HG02973 (cell line): ENCODE results near the gene PLD5.
"Not testable (repeated sequence)": the region's sequence is repeated elsewhere in the genome, so short reads cannot be mapped to it uniquely, and the experiment has no call there.

Source experiments
- ATAC-seq: cut with Tn5 transposase; IDR thresholded peaks from one replicate; pipeline ENCODE4 v1.9.1; 2021; ENCODE audit warnings: moderate library complexity; ENCODE audit not compliant: unreplicated experiment

Gene PLD5

DNA sequence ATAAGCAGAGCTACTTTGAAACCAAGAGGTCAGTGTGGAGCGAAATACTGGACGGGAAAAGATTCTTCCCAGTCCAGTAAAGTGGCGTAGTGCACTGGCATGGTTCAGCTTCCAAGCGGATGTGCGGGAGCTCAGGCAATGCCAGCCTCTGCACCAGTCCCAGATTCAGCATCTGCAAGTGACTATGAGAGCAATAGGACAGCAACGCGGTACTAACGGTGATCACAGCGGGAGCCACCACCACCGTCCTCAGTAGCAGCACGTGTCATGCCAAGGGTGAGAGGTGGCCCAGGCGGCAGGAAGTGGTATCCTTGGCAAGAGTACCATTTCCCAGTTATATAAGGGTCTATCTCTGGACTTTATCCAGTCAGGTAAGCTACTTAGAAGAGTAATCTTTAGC lies 17.8 kb downstream of the PLD5 start:
- no peak for ATAC-seq

DNA sequence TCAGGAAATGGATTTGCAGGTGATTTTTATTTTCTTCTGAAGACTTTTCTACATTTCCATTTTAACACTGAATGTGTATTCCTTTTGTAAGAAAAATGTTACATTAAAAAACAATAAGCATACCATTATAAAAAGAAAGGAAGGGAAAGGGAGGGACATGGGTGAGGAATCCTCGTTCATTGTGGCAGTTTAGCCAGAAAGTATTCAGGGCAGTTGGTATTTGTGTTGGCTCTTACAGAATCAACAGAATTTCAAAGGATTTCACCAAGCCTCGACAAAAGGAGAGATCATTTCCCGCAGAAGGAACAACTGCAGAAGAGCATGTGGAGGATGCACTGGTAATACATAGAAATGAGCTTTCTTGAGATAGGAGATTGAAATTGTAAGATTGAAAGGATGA lies 35.0 kb downstream of the PLD5 start:
- no peak for ATAC-seq

DNA sequence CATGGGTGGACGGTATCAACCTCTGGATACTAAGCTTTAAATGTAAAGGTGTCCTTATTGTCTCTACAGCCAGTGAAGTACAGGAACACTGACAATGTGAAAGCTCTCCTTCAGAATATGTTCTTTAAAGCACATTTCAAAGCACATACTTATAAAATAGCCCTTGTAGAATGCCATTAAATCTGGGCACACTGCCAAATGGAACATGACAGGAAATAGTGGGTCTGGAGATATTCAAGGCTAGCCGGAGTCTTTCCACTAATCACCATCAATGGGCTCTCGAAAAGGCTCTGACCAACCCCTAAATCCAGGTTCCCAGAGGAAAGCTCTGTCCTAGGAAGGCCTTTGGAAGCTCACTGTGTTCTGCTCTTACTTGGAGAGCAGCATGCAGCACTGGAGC lies 46.6 kb downstream of the PLD5 start:
- no peak for ATAC-seq

DNA sequence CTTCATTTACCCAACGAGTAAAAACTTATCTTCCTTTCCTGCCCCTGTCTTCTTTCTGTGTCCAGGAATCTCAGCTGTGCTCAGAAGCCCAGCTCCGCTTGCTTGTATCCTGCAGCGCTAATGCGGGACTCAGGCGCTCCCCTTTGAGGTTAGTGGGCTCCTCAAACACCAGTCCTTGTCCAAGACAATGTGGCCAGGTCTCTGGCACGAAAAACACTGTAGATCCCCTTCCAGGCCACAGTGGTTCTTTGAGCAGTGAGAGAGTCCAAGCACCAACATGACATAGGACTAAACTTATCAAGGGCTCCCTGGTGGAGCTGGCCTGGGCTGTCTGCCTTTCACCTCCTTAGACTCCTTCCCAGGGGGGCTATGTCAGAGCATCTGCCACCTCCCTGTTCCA lies 53.7 kb downstream of the PLD5 start:
- ATAC-seq = no peak

DNA sequence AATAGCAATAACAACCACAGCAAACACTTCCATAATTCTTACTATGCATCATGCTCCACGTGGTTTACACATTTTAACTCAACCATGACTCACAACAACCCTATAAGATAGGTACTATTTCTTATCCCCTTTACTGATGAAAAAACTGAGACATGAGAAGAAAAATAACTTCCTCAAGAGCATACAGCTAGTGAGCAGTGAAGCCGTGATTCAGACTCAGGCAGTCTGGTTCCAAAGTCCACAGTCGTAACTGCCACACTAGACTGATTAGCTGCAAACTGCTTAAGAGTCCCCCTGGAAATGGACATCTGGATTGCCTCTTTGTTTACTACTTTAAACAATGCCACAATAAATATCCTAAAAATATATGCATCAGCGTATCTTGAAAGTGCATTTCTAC lies 55.7 kb downstream of the PLD5 start:
- no peak for ATAC-seq

DNA sequence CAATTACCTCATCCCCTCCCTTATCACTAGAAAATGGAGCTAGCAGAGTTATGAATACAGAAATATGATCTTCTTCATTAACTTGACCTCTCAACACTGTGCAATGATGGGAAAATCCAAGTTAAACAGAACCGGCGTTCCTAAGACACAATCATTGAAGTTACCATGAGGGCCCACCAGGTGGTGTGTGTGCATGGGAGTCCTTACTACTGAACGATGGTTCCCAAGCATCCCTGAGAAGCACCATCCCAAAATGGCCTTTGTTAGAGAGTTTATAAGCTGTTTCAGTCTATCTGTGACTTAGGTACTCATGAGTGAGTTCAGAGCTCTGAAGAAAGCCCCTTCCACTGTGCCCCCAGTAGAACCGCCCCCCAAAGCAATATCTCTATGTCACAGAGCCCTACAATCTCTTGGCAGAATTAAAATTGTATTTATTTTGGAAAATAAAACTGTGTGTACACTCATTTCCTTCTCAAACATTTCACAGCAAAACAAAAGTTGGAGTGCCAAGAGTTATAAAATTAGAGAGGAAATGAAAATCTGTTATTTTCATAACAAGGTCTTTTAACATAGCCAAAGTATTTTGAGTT lies 56.8 kb downstream of the PLD5 start:
- ATAC-seq = peak; percentile 89

DNA sequence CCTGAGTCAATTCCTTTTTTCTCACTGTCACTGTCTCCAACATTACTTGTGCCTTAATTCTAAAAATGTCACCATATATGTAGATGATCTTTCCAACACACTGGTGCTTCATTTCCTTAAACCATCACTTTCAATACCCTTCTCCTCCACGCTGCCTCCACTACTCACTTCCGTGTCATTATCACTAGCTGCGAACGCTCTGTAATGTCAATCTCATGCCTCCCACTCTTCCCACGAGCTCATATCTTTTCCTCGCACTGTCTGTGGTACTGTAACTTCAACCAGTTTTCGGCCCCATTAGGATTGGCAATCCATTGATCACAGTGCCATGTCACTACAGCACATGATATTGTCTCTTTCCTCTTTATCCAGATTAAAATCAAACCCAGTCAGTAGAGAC lies 61.6 kb downstream of the PLD5 start:
- no peak for ATAC-seq

DNA sequence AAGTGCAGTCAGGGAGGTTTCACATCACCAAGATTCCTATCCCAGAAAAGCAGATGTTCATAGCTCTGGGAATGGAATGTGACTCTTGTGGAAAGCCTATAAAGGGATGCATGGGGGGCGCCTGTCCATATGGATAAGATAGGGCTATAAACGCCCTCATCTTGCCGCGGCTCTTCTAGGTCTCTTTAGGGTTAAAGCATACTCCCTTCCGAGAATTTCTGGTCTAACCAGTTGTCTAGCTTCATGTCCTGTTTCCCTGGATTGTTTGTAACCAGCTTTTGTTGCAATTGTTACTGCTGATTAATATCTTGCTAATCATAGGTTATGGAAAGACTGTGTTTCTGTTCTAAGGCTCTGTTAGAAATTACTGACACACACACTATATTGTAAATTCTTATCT lies 64.8 kb downstream of the PLD5 start:
- not testable (repeated sequence) for ATAC-seq

DNA sequence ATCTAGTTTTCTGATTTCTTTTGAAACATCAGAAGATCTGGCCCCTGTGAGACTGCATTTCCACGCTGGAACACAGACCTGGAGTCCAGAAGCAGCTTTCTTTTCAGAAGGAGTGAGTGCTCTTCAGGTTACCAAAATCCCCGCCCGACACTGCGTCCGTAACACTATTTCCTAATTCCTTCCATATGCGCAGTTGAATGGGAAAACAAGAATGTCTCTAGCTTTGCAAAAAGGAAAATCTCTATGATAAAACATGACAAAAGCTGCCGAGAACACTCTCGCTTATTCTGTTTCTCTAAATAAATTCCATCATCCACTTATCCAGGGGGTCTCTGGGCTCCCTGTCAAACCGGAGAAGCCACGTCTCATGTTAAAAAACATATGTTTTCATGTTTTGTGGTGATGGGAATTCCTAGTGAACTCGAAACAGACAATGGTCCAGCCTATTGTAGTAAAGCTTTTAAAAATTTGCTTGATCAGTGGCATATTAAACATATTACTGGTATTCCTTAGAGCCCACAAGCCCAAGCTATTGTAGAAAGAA lies 67.7 kb downstream of the PLD5 start:
- no peak for ATAC-seq

DNA sequence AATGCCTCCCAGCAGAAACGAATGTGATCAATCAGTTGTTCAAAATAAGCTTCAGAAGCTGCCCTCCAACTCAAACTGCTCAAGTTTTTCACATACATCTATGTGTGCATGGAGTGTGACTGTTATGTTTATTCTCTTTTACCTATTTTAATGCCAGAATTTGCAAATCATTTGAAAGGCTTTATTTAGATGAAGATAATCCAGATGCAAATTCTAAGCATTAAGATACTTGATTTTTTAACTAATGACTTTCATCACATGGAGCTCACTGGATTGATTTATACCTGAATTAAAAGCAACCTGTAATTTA lies 69.5 kb downstream of the PLD5 start:
- ATAC-seq = no peak

DNA sequence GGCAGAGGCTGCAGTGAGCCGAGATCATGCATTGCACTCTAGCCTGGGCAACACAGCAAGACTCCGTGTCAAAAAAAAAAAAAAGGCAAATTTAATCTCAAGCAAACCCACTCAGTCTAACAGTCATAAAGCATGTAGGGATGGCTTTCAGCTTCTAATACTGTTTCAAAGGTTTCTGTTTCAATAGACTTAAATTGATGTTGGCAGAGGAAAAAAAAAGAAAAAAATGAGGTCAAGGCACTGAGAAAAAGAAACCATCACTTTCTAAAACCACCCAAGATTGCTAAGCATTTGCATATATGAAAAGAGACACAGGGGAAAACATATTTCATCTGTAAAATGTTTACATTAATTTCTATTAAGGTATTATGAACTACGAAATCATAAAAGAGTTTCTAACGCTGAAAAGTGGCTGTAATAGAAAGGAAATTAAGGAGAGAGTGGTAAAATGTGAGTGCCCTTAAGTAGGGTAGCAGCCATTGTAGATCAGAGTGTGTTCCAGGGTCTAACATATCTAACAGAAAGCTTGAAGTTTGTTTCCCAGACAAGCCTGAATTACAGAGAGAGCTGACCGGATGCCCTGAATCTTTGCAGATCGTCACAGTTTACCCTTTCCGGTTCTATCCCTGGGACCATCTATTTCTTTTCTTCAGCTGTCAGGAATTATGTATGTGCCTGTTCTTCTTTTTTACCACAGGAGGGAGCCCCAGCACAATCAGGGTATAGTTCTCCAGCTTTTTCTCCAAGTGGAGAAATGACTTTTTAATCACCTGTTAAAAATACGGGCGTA lies 70.0 kb downstream of the PLD5 start:
- peak; percentile 64 for ATAC-seq

DNA sequence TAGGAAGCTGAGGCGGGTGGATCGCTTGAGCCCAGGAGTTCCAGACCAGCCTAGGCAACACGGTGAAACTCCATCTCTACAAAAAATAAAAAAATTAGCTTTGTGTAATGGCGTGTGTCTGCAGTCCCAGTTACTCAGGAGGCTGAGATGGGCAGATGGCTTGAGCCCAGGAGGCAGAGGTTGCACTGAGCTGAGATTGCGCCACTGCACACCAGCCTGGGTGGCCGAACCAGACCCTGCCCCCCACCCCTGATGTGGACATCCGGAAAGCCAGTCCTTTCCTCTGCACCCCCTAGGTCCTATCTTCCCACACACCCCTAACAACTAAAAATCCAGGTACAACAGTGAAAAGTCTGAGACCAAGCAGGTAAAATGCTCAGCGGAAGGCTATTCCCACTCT lies 71.9 kb downstream of the PLD5 start:
- no peak for ATAC-seq

DNA sequence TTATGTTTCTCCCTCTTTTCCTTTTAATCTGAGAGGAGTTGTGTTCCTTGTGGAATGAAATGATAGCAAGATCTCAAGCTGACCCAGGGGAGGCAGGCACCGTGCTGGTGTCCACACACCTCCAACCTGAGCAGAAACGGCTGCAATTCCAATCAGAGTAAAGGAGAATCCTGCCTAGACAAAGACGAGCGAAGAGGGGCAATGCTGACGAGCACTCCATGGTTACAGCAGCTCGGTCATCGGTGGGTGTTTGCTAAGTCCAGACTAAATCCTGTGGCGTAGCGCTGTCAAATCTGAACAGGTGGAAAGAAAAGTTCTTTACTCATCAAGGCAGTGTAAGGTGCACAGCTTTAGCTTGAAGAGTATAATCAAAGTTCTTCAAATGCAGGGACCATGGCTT lies 74.8 kb downstream of the PLD5 start:
- no peak for ATAC-seq

DNA sequence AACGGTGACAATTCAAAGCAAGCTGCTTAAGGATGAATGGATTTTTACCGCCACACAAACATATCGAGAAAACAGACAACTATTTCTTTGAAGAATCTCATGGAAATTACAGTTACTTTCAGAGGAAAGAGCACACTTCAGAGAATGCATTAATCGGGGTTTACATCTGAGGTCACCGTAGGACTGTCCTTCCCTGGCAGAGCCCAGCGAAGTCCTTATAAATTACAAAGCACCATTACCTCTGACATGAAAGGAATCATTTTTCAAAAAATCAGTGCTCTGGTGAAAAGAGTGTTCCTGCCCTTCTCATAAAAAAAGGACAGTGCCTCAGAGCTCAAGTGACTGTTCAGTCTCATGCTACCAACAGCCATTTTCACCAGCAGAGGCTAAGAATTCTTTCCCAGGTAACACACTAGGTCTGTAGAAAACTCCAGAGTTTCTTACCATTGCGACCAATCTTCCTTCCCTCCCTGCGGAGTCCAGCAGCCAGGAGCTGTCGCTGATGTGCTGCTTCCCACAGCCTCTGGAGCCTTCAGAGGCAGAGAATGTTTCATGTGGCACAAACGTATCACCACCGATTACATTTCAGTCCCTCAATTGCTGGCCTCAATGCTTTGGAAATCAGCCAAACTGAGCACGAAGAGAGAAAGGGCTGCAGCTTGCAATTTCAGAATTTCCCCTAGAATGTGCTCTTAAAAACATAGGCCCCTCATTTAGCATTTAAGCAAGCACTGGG lies 75.4 kb downstream of the PLD5 start:
- ATAC-seq = no peak

DNA sequence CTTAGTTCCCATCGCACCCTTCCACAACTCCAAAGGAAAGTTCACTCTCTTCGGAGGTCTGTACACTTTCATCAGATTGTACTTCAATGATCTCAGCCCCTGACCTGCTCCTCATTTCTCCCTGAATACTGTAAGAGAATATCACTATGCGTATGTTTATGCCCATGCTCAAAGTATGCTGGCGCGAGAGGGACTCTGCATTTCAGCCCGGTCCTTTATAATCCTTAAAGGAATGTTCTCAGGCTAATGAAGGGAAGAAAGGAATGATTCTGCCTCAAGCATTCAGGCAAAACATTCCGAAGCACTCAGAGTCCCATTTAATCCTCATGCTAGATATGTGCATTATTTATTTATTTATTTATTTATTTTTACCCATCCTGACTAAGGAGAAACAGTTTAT lies 76.8 kb downstream of the PLD5 start:
- no peak for ATAC-seq

DNA sequence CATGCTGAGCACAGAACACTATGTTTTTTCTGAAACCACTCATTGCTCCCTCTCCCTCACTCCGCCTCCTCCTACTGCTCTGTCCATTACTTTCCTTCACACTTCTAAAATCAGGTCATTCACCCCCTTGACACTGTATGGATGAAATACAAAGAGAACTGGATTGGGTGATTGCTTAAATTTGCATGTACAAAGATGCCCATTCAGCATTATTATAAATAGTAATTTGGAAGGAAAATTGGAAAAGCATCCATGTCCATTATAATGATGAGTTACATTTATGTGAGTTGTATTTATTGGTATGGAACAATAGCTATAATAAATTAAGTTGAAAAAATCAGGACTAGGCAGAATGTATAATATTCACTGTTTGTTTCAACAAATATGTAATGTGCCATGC lies 83.7 kb downstream of the PLD5 start:
- ATAC-seq = no peak

DNA sequence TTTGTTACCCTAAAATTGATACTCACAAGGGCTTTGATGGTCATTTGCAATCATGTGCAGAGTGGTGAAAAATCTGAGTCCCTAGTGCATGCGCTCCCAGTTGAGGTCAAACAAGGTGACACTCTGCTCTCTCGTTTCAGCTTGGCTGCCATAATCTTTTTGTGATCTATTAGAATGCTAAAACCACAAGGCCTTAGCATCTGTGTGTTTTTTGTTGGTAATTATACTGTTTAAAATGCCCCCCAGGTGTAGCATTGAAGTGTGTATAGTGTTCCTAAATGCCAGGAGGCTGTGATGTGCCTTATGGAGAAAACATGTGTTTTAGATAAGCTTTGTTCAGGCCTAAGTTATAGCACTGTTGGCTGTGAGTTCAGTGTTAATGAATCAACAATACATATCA lies 89.3 kb downstream of the PLD5 start:
- no peak for ATAC-seq

DNA sequence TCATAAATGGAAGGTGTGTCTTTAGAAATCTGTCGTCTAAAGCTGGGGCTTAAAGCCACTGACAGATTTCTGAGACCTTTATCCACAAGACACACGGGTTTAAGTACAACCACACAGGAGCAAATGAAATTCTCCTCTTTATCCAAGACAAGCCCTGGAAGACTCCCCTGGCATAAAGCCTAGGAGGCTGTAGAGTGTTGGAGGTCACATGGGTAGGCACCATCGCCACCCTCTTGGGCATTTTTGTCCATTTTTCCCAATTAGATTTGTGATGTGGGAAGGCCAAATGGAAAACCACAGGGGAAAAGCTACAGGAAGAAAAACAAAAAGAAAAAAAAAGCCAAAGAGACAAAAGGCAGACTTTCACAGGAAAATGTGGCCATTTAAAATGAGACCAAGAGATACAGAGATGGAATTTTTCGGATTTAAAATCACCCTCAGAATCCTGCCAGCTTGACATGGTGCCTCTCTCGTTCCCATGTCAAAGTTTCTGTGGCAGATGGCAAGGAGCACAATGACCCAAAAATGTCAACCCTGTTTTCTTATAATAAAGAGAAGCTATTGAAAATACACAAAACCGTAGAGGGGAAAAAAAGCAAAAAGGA lies 91.9 kb downstream of the PLD5 start:
- no peak for ATAC-seq

DNA sequence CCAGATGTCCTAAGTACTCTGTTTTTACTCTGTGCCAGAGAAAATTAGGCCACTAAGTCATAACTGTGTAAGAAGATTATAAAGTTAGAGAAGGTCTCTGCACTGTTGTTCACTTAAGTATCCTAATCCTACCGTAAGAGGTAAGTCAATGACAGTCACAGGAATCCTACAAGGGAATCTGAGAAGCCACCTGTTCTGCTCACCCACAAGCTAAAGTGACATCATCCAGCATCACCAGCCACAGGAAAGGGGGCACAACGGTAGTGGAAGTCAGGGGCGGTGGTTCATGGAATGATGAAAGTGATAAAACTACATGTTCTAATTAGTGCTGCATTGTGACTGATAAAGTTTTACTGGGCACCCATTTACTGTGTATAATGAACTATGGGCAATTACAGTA lies 92.7 kb downstream of the PLD5 start:
- no peak for ATAC-seq

DNA sequence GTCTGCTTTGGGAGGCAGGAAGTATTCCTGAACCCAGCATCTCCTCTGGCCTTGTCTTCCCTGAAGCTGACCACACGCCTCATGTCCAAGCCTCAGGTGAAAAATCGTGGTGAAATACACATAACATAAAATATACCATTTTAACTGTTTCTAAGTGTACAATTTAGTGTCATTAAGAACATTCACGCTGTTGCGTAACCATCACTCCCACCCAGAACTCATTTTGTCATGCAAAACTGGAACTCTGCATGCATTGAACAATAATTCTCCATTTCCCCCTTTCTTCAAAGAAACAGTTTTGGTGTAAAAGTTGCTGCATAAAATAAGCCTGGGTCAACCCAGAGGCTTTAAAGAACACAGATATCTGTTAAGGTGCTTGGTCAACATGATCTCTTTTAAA lies 93.5 kb downstream of the PLD5 start:
- ATAC-seq = no peak

DNA sequence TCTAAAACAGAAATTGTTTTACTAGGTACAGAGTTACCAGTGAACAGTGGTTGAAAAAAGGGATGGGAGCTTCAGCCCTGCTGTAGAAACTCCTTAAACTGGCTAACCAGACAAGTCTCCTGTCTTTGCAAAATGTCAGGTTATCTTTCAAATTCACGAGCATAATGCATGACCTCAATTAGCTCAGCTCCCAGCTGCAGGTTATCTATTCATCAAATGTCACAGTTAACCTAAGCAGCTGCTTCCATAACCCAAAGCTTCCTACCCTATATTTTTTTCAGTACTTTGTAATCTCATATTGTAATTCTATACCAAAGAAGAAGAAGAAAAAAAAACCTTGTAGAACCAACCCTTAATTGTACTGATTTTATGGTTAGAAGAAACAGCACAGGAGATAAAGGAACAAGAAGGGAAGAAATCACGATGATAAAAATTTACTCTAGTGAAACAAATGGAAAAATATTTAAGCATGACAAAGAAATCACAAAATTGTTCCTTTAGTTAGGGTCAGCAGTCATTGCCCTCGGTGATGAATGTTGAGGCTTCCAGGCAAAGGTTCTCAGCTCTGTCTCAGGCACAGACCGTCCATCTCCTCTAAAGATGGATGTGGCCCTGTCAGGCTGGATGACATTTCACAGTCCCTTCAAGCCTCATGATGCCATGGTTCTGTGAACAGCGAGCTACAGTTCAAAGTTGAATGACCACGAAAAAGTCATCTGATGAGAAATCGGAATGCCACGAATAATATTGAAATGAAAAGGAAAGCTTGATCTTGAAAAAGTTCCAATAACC lies 95.9 kb downstream of the PLD5 start:
- ATAC-seq = no peak
